HEK293 (cell line): ENCODE results near the gene UBA3.

Experiments used
- MEIS1 ChIP-seq: sonication (generic); formaldehyde crosslinking; IDR thresholded peaks from 2 replicates; pipeline ENCODE4 v1.8.1; 2022; ENCODE audit warnings: missing genetic modification reagents, mild to moderate bottlenecking, borderline replicate concordance
- TCF7L2 ChIP-seq: IDR thresholded peaks from 2 replicates; pipeline ENCODE4 v1.6.1; 2011; ENCODE audit warnings: low read depth, mild to moderate bottlenecking, inconsistent platforms, low read length, moderate library complexity, borderline replicate concordance
- ZBTB17 ChIP-seq: fragments of 450-650 bp; formaldehyde crosslinking; IDR thresholded peaks from 2 replicates; pipeline ENCODE4 v1.5.1; 2016; ENCODE audit warnings: missing biosample characterization, missing genetic modification characterization
- ZNF175 ChIP-seq: fragments of 450-650 bp; formaldehyde crosslinking; IDR thresholded peaks from 2 replicates; pipeline ENCODE4 v1.5.1; 2016; ENCODE audit warnings: missing biosample characterization, missing genetic modification characterization
- TF ChIP-seq, protein P1 (sequence below): fragments of 450-650 bp; formaldehyde crosslinking; IDR thresholded peaks from 2 replicates; pipeline ENCODE4 v1.5.1; 2016; ENCODE audit warnings: missing biosample characterization, missing genetic modification characterization

DNA sequence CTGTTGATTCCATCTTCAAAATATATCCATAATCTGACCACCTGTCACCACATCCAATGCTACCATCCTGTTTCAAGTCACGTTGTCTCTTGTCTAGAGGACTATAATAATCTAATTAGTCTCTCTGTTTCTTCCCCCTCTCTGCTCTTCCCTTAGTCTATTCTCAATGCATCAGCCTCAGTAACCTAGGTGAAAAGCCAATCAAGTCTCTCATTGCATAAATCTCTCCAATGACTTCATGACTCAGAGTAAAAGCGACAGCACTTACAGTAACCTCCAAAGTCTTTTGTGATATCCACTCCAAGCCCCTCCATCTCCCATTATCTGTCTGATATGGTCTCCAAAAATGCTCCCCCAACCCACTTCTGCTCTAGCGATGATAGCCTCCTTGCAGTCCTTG is 7.2 kb downstream of the UBA3 start:
- no peak for TF ChIP-seq ZBTB17 (tag by site-specific recombination)
- no peak for TF ChIP-seq TCF7L2
- TF ChIP-seq, protein P1, sequence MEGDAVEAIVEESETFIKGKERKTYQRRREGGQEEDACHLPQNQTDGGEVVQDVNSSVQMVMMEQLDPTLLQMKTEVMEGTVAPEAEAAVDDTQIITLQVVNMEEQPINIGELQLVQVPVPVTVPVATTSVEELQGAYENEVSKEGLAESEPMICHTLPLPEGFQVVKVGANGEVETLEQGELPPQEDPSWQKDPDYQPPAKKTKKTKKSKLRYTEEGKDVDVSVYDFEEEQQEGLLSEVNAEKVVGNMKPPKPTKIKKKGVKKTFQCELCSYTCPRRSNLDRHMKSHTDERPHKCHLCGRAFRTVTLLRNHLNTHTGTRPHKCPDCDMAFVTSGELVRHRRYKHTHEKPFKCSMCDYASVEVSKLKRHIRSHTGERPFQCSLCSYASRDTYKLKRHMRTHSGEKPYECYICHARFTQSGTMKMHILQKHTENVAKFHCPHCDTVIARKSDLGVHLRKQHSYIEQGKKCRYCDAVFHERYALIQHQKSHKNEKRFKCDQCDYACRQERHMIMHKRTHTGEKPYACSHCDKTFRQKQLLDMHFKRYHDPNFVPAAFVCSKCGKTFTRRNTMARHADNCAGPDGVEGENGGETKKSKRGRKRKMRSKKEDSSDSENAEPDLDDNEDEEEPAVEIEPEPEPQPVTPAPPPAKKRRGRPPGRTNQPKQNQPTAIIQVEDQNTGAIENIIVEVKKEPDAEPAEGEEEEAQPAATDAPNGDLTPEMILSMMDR = no peak
- TF ChIP-seq MEIS1 (CRISPR knock-in tag) = no peak
- no peak for TF ChIP-seq ZNF175 (tag by site-specific recombination)
